Esophagus muscularis mucosa (tissue), 4 donors: ENCODE data around the gene CASKIN1. TPM values are rescaled to one million over a fixed set of nuclear protein-coding genes. Genes with fewer than 3 reads are reported as not detected.

Source experiments
- DNase-seq: peaks from one replicate; pipeline ENCODE4 v3.0.0-alpha.2; 2017; ENCODE audit errors: extremely low spot score
- H3K27ac ChIP-seq, 4 donors: fragments of 200-600 bp; sonication (generic); replicated peaks in 1 of 4; 1 replicate in 3 of 4; 2 replicates in 1 of 4; pipeline ENCODE4 v1.5.1; 2016 to 2019; ENCODE audit warnings: mild to moderate bottlenecking in 1 of 4
- H3K27me3 ChIP-seq, 4 donors: fragments of 200-600 bp; sonication (generic); one replicate each; pipeline versions ENCODE4 v1.5.1 to v1.6.0; 2016 to 2019
- H3K36me3 ChIP-seq, 4 donors: fragments of 200-600 bp; sonication (generic); one replicate each; pipeline ENCODE4 v1.5.1; 2016 to 2019
- H3K4me1 ChIP-seq, 4 donors: fragments of 200-600 bp; sonication (generic); one replicate each; pipeline ENCODE4 v1.5.1; 2016 to 2019
- H3K4me3 ChIP-seq, 4 donors: fragments of 200-600 bp; sonication (generic); 1 replicate in 2 of 4; 2 replicates in 2 of 4; pipeline ENCODE4 v1.5.1; 2016 to 2019; ENCODE audit warnings: mild to moderate bottlenecking in 4 of 4, moderate library complexity in 1 of 4
- H3K9me3 ChIP-seq, 4 donors: fragments of 200-600 bp; sonication (generic); 1 replicate in 3 of 4; 2 replicates in 1 of 4; pipeline ENCODE4 v1.5.1; 2016 to 2019
- CTCF ChIP-seq, 3 experiments: fragments of 200-600 bp in 2 of 3; fragments of 450-650 bp in 1 of 3; sonication (generic) in 2 of 3; IDR thresholded peaks; one replicate each; pipeline ENCODE4 v1.5.1; 2017 to 2019; ENCODE audit warnings: antibody characterized with exemption in 3 of 3, mild to moderate bottlenecking in 2 of 3, moderate library complexity in 1 of 3
- EP300 ChIP-seq: sonication (generic); formaldehyde crosslinking; IDR thresholded peaks from one replicate; pipeline ENCODE4 v1.6.1; 2017; ENCODE audit warnings: antibody characterized with exemption
- POLR2A ChIP-seq: fragments of 450-650 bp; IDR thresholded peaks from one replicate; pipeline ENCODE4 v1.6.1; 2017; ENCODE audit warnings: antibody characterized with exemption, moderate library complexity, mild to moderate bottlenecking, low read depth
- POLR2AphosphoS5 ChIP-seq, 2 donors: sonication (generic); formaldehyde crosslinking; IDR thresholded peaks; one replicate each; pipeline ENCODE4 v1.6.1; 2017; ENCODE audit warnings: antibody characterized with exemption in 2 of 2
- WGBS: methylation state at CpG from one replicate; pipeline ENCODE4 v1.1.5; 2018; 5-methylcytosine and 5-hydroxymethylcytosine counted together
- intact Hi-C: fragments of 100-400 bp; cut with DNase I; formaldehyde crosslinking; loops from one replicate; pipeline ENCODE4 v1.15.1; 2023
- total RNA-seq, 4 donors: library from RNA; depleted of rRNA; stranded (reverse); fragments of >200 nt; gene quantifications; one replicate each; pipeline versions ENCODE4 v1.1.0 to v1.2.1, GENCODE V29; 2016

The CASKIN1 gene
- total RNA-seq, 4 donors from 2014 or later, result under 0.01 to 0.32 (median 0.09) TPM

GRCh38 chr16:2213817-2214718 lies 17.7 kb upstream of the CASKIN1 start:
- DNase-seq, result no peak
- Histone ChIP-seq H3K27ac (peak overlapping the region; percentile 86 to 93 (median 90)), H3K4me1 (peaks cover 26 to 39% (median 35%) of the 10 kb centered on the region in 4 donors), H3K4me3 (peak overlapping the region; percentile 79 to 89 (median 85)), H3K36me3 (peaks cover 8 to 22% (median 18%) of the 10 kb centered on the region in 4 donors), H3K27me3 (no peaks in the 10 kb centered on the region), H3K9me3 (no peaks in the 10 kb centered on the region)
- intact Hi-C loops, result loop anchor here (5.0 kb wide), 1 partner anchor 52 kb away; no protein-coding TSS in a partner anchor
- WGBS, result under 1% methylated on average over 36 of the region's 98 CpGs
- TF ChIP-seq POLR2AphosphoS5 (IDR thresholded peaks at IDR 0.05), result no peak
- no peak for TF ChIP-seq POLR2A
- TF ChIP-seq EP300, result no peak

GRCh38 chr16:2212362-2213324 lies 16.2 kb upstream of the CASKIN1 start:
- no peak for TF ChIP-seq EP300
- peak; percentile 52 for TF ChIP-seq POLR2A
- Histone ChIP-seq H3K4me3 (peak overlapping the region in 3 of 4 donors; percentile 79 to 87 (median 83)), H3K36me3 (peaks cover 19 to 36% (median 32%) of the 10 kb centered on the region in 4 donors), H3K4me1 (peaks cover 26 to 39% (median 37%) of the 10 kb centered on the region in 4 donors), H3K9me3 (no peaks in the 10 kb centered on the region), H3K27me3 (no peaks in the 10 kb centered on the region), H3K27ac (peak overlapping the region in 2 of 4 donors; percentile 1 to 18)
- no peak for DNase-seq
- 73% methylated on average over 10 of the region's 19 CpGs for WGBS
- intact Hi-C loops, result loop anchor here (5.0 kb wide), 1 partner anchor 50 kb away; no protein-coding TSS in a partner anchor

- H3K4me1 ChIP-seq, result peaks cover 26 to 46% (median 41%) of the 10 kb centered on the region in 4 donors
- no peak for DNase-seq
- no peaks in the 10 kb centered on the region for H3K9me3 ChIP-seq
- H3K27ac ChIP-seq, result peak overlapping the region in 1 of 4 donors; percentile 1
- H3K36me3 ChIP-seq, result peaks cover 20 to 43% (median 39%) of the 10 kb centered on the region in 4 donors
- WGBS, result 79% methylated on average over 4 of the region's 11 CpGs
- intact Hi-C loops, result loop anchor here (5.0 kb wide), 1 partner anchor 50 kb away; no protein-coding TSS in a partner anchor
- H3K4me3 ChIP-seq, result no peak overlapping the region
- no peak for TF ChIP-seq POLR2AphosphoS5 (IDR thresholded peaks at IDR 0.05)
- no peak for TF ChIP-seq POLR2A
- no peak for TF ChIP-seq CTCF (IDR thresholded peaks at IDR 0.05)
- no peak for TF ChIP-seq EP300
- H3K27me3 ChIP-seq, result no peaks in the 10 kb centered on the region
Observed at GRCh38 chr16:2211923-2212347, 15.5 kb upstream of the CASKIN1 start.

GRCh38 chr16:2210386-2211365 lies 14.3 kb upstream of the CASKIN1 start, which contains the start of gene BRICD5:
TSS of gene BRICD5 (minus strand) at chr16:2210863. CDS start at chr16:2210833, 30 bp downstream.
- no peaks in the 10 kb centered on the region for H3K9me3 ChIP-seq
- peaks cover 37 to 56% (median 49%) of the 10 kb centered on the region in 4 donors for H3K4me1 ChIP-seq
- no peak within 1 kb of the TSS for H3K4me3 ChIP-seq
- H3K36me3 ChIP-seq, result peaks cover 20 to 49% (median 45%) of the 10 kb centered on the region in 4 donors
- intact Hi-C loops, result loop anchor here (5.0 kb wide), 1 partner anchor 48 kb away; no protein-coding TSS in a partner anchor
- DNase-seq, result no peak
- 48% methylated on average over 2 of the region's 24 CpGs for WGBS
- no peak within 1 kb of the TSS for H3K27ac ChIP-seq
- H3K27me3 ChIP-seq, result no peaks in the 10 kb centered on the region
- no peak for TF ChIP-seq POLR2AphosphoS5 (IDR thresholded peaks at IDR 0.05)
- no peak for TF ChIP-seq POLR2A
- TF ChIP-seq CTCF (IDR thresholded peaks at IDR 0.05), result no peak
- TF ChIP-seq EP300, result no peak
